ENCODE results near the gene CD58.

The CD58 gene

GRCh38 chr1:116558571-116558970 is 12.3 kb downstream of the CD58 start:
- TF ChIP-seq TAF1 (IDR thresholded peaks at IDR 0.05; ENCODE audit: borderline replicate concordance, insufficient read depth, low read length): no peak
- TF ChIP-seq, protein P1, sequence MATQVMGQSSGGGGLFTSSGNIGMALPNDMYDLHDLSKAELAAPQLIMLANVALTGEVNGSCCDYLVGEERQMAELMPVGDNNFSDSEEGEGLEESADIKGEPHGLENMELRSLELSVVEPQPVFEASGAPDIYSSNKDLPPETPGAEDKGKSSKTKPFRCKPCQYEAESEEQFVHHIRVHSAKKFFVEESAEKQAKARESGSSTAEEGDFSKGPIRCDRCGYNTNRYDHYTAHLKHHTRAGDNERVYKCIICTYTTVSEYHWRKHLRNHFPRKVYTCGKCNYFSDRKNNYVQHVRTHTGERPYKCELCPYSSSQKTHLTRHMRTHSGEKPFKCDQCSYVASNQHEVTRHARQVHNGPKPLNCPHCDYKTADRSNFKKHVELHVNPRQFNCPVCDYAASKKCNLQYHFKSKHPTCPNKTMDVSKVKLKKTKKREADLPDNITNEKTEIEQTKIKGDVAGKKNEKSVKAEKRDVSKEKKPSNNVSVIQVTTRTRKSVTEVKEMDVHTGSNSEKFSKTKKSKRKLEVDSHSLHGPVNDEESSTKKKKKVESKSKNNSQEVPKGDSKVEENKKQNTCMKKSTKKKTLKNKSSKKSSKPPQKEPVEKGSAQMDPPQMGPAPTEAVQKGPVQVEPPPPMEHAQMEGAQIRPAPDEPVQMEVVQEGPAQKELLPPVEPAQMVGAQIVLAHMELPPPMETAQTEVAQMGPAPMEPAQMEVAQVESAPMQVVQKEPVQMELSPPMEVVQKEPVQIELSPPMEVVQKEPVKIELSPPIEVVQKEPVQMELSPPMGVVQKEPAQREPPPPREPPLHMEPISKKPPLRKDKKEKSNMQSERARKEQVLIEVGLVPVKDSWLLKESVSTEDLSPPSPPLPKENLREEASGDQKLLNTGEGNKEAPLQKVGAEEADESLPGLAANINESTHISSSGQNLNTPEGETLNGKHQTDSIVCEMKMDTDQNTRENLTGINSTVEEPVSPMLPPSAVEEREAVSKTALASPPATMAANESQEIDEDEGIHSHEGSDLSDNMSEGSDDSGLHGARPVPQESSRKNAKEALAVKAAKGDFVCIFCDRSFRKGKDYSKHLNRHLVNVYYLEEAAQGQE (IDR thresholded peaks at IDR 0.05; ENCODE audit: insufficient read depth in 1 of 2, low read depth in 2 of 2, low read length in 2 of 2): no peak
- no peak for TF ChIP-seq SIN3A (IDR thresholded peaks at IDR 0.05; ENCODE audit: borderline replicate concordance, insufficient read depth, low read length)
- TF ChIP-seq FOXP2 (optimal IDR thresholded peaks at IDR 0.05; ENCODE audit: borderline replicate concordance, extremely low read depth, extremely low read length, insufficient read depth): no peak
- no peak for TF ChIP-seq POLR2AphosphoS5 (IDR thresholded peaks at IDR 0.05; ENCODE audit: low read depth, low read length)

DNA sequence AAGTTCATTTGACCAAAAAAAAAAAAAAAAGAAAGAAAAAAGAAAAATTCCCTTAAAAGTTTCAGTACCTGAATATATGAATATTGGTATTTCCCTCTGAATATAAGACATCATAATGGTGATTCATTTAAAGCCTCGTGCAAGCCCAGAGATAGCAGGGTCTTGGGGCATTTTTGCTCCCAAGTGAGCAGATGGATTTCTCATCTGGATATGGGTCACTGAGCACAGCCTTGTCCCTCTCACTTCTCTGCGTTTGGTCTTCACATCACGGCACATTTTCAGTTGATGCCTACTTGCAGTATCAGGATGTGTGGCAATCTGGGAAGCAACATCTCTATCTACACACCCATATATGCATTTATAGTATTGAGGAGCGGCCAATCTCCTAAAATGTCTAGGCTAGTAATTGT is 12.7 kb downstream of the CD58 start:
- TF ChIP-seq TAF1 (IDR thresholded peaks at IDR 0.05; ENCODE audit: borderline replicate concordance, insufficient read depth, low read length): no peak
- TF ChIP-seq, protein P1 (IDR thresholded peaks at IDR 0.05; ENCODE audit: insufficient read depth in 1 of 2, low read depth in 2 of 2, low read length in 2 of 2): no peak
- TF ChIP-seq POLR2AphosphoS5 (IDR thresholded peaks at IDR 0.05; ENCODE audit: low read depth, low read length): no peak
- no peak for TF ChIP-seq FOXP2 (optimal IDR thresholded peaks at IDR 0.05; ENCODE audit: borderline replicate concordance, extremely low read depth, extremely low read length, insufficient read depth)
- no peak for TF ChIP-seq SIN3A (IDR thresholded peaks at IDR 0.05; ENCODE audit: borderline replicate concordance, insufficient read depth, low read length)

- TF ChIP-seq SIN3A (IDR thresholded peaks at IDR 0.05; ENCODE audit: borderline replicate concordance, insufficient read depth, low read length): no peak
- TF ChIP-seq POLR2AphosphoS5 (IDR thresholded peaks at IDR 0.05; ENCODE audit: low read depth, low read length): no peak
- no peak for TF ChIP-seq TAF1 (IDR thresholded peaks at IDR 0.05; ENCODE audit: borderline replicate concordance, insufficient read depth, low read length)
- no peak for TF ChIP-seq FOXP2 (optimal IDR thresholded peaks at IDR 0.05; ENCODE audit: borderline replicate concordance, extremely low read depth, extremely low read length, insufficient read depth)
- TF ChIP-seq, protein P1 (IDR thresholded peaks at IDR 0.05; ENCODE audit: insufficient read depth in 1 of 2, low read depth in 2 of 2, low read length in 2 of 2): no peak
These were observed 13.4 kb downstream of the CD58 start for GRCh38 chr1:116557323-116557878.

GRCh38 chr1:116556289-116557006 is 14.4 kb downstream of the CD58 start:
- TF ChIP-seq SIN3A (IDR thresholded peaks at IDR 0.05; ENCODE audit: borderline replicate concordance, insufficient read depth, low read length): no peak
- no peak for TF ChIP-seq POLR2AphosphoS5 (IDR thresholded peaks at IDR 0.05; ENCODE audit: low read depth, low read length)
- no peak for TF ChIP-seq FOXP2 (optimal IDR thresholded peaks at IDR 0.05; ENCODE audit: borderline replicate concordance, extremely low read depth, extremely low read length, insufficient read depth)
- TF ChIP-seq TAF1 (IDR thresholded peaks at IDR 0.05; ENCODE audit: borderline replicate concordance, insufficient read depth, low read length): no peak
- TF ChIP-seq, protein P1 (IDR thresholded peaks at IDR 0.05; ENCODE audit: insufficient read depth in 1 of 2, low read depth in 2 of 2, low read length in 2 of 2): no peak
